ENCODE data around the gene GYPA. TPM values are rescaled to one million over a fixed set of nuclear protein-coding genes. Genes with fewer than 3 reads are reported as not detected.
"Not testable (repeated sequence)": the region's sequence is repeated elsewhere in the genome, so short reads cannot be mapped to it uniquely, and the experiment has no call there.

Gene GYPA
- total RNA-seq, 2 donors from 2014 or later, result not detected

DNA sequence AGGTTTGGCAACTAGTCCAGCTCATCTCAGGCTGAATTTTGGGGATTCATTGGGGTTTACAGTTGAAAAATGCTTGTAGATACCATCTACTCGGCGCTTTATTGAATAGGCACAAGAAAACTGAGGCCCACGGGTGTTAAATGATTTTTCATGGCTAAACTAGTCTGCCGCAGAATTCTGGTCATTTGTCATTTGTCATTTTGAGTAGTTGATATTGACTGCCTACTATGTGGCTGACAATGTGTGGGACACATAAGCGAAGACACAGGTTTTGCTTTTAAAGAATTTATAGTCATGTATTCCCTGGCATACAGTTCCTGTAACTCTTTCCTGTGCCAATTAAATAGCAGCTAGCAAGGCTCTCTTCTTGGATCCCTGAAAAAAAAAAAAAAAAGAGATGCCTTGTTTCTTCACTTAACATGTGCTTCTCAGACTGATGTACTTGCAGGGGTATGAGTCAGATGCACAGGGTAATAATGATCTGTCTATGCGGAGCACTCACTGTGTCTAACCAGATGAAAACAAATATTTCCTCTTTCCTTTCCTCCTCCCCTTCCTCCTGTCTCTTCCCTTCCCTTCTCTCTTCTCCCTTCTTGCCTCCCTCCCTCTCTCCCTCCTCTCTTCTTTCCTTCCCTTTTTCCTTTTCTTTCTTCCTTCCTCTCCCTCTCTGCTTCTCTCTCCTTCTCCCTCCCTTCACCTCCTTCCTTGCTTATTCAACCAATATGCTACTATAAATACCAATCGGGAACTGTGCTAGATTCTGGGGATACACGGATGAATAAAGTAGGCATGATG is 3.2 kb downstream of the GYPA start:
- intact Hi-C loops (cut with DNase I); H3K27me3 ChIP-seq (replicated peaks; ENCODE audit: insufficient read depth); H3K9me3 ChIP-seq; H3K36me3 ChIP-seq; DNase-seq (ENCODE audit: low spot score); H3K4me3 ChIP-seq; H3K4me1 ChIP-seq (replicated peaks); H3K27ac ChIP-seq: not testable (repeated sequence)
- 77% methylated on average over 8 of the region's 8 CpGs for WGBS

DNA sequence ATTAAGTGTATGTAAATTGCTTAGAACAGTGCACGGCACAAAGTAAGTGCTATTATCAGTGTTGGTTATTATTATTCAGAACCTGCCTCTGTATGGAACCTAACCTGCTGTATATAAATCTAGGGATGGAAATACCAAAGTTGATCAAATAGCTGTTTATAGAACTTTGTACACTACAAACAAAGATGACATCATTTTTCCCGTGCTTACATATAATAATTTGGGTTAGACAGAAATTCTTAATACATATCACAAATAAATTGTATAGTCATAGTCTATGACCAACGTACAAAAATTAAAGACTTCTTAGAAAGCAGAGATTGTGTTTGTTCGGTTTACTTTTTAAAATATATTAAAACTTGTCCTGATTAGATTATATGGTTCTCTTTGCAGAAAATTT is 4.3 kb downstream of the GYPA start:
- H3K4me1 ChIP-seq (replicated peaks); H3K4me3 ChIP-seq; H3K27me3 ChIP-seq (replicated peaks; ENCODE audit: insufficient read depth); H3K9me3 ChIP-seq; DNase-seq (ENCODE audit: low spot score); H3K36me3 ChIP-seq; H3K27ac ChIP-seq; intact Hi-C loops (cut with DNase I): not testable (repeated sequence)
- 85% methylated on average over 4 of the region's 4 CpGs for WGBS

DNA sequence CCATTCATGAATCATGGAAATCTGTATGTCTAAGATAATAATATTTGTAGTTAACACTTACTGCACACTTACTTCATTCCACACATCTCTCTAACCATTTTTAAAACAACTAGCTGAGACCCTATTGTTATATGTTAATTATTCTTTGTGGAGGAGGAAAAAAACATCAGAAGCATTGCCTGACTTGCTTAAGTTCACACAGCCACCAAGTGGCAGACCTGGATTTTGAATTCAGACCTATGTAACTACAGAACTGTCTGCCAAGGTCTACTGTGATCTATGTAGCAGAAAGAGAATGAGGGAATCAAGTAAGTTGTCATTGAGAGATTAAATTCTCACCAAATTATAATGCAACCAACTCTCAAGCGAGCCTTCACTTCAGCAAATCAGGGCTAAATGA is 10.4 kb downstream of the GYPA start:
- H3K9me3 ChIP-seq; DNase-seq (ENCODE audit: low spot score); H3K36me3 ChIP-seq; H3K4me1 ChIP-seq (replicated peaks); H3K4me3 ChIP-seq; intact Hi-C loops (cut with DNase I); H3K27me3 ChIP-seq (replicated peaks; ENCODE audit: insufficient read depth); H3K27ac ChIP-seq: not testable (repeated sequence)
- WGBS, result 50% methylated on average over 1 of the region's 1 CpG

GRCh38 chr4:144129336-144129875 is 11.1 kb downstream of the GYPA start:
- H3K4me3 ChIP-seq; H3K27me3 ChIP-seq (replicated peaks; ENCODE audit: insufficient read depth); intact Hi-C loops (cut with DNase I); H3K36me3 ChIP-seq; H3K9me3 ChIP-seq; H3K4me1 ChIP-seq (replicated peaks); DNase-seq (ENCODE audit: low spot score); H3K27ac ChIP-seq: not testable (repeated sequence)
- WGBS, result 82% methylated on average over 4 of the region's 4 CpGs

DNA sequence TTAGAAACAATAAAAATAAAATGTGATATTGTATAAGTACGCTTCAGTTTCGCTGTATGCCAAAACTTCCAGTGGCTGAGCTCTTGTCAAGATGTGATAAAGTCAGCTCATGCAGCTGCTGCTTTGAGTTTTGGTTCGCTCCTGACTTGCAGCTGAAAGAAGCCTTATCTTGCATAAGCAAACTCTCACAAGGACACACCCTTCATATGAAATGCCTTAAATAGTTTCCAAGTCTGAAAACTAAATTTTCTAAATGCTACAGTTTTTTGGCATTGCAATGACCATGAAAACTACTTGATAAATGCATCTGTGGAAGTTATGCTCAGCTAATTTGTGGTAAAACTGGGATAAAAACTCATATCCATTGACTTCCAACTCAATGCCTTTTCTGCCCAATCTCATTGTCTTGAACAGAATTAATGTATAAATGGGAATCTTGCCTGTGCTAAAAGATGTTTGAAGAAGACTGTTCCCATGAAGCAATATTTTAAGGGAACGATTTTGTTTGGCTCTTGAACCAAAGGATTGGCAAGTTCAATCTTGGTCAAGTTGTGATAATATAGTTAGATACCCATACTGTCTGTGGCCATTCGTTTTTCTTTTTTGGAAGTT is 11.7 kb downstream of the GYPA start:
- H3K4me3 ChIP-seq; H3K4me1 ChIP-seq (replicated peaks); intact Hi-C loops (cut with DNase I); H3K27ac ChIP-seq; H3K27me3 ChIP-seq (replicated peaks; ENCODE audit: insufficient read depth); H3K9me3 ChIP-seq; DNase-seq (ENCODE audit: low spot score); H3K36me3 ChIP-seq: not testable (repeated sequence)
- WGBS, result 74% methylated on average over 3 of the region's 5 CpGs

- H3K27ac ChIP-seq; H3K27me3 ChIP-seq (replicated peaks; ENCODE audit: insufficient read depth); H3K4me1 ChIP-seq (replicated peaks); H3K4me3 ChIP-seq; DNase-seq (ENCODE audit: low spot score); H3K9me3 ChIP-seq; H3K36me3 ChIP-seq; intact Hi-C loops (cut with DNase I): not testable (repeated sequence)
- WGBS, result 61% methylated on average over 1 of the region's 2 CpGs
These were observed 15.4 kb downstream of the GYPA start for GRCh38 chr4:144125109-144125508.

GRCh38 chr4:144123982-144124635 is 16.4 kb downstream of the GYPA start:
- DNase-seq (ENCODE audit: low spot score); intact Hi-C loops (cut with DNase I); H3K9me3 ChIP-seq; H3K36me3 ChIP-seq; H3K27ac ChIP-seq; H3K4me1 ChIP-seq (replicated peaks); H3K4me3 ChIP-seq; H3K27me3 ChIP-seq (replicated peaks; ENCODE audit: insufficient read depth): not testable (repeated sequence)
- 66% methylated on average over 4 of the region's 4 CpGs for WGBS

- DNase-seq (ENCODE audit: low spot score); H3K27me3 ChIP-seq (replicated peaks; ENCODE audit: insufficient read depth); H3K27ac ChIP-seq; intact Hi-C loops (cut with DNase I); H3K36me3 ChIP-seq; H3K9me3 ChIP-seq; H3K4me1 ChIP-seq (replicated peaks); H3K4me3 ChIP-seq: not testable (repeated sequence)
- 75% methylated on average over 3 of the region's 3 CpGs for WGBS
These were observed 17.2 kb downstream of the GYPA start for GRCh38 chr4:144123269-144123668.

GRCh38 chr4:144119752-144120151 is 20.8 kb downstream of the GYPA start:
- H3K9me3 ChIP-seq; H3K4me1 ChIP-seq (replicated peaks); H3K36me3 ChIP-seq; DNase-seq (ENCODE audit: low spot score); intact Hi-C loops (cut with DNase I); H3K4me3 ChIP-seq; H3K27ac ChIP-seq; H3K27me3 ChIP-seq (replicated peaks; ENCODE audit: insufficient read depth): not testable (repeated sequence)
- WGBS, result 69% methylated on average over 5 of the region's 5 CpGs
